Endodermal cell (in vitro differentiated cells): ENCODE data around the gene PSORS1C1. TPM values are rescaled to one million over a fixed set of nuclear protein-coding genes. Genes with fewer than 3 reads are reported as not detected.

Source experiments
- DNase-seq: peaks from one replicate; pipeline ENCODE4 v3.0.0-alpha.2; 2017
- H3K27ac ChIP-seq: 2 replicates; pipeline ENCODE4 v1.5.1; 2013; ENCODE audit warnings: mild to moderate bottlenecking, low read depth, low read length, moderate library complexity
- H3K27me3 ChIP-seq: 2 replicates; pipeline ENCODE4 v1.6.1; 2013; ENCODE audit warnings: mild to moderate bottlenecking, low read length, moderate library complexity; ENCODE audit not compliant: insufficient read depth, control insufficient read depth, poor library complexity, severe bottlenecking
- H3K36me3 ChIP-seq: 2 replicates; pipeline ENCODE4 v1.7.0; 2013; ENCODE audit warnings: mild to moderate bottlenecking, low read length, moderate library complexity; ENCODE audit not compliant: control insufficient read depth, insufficient read depth
- H3K4me1 ChIP-seq: one replicate; pipeline ENCODE4 v1.7.0; 2013; ENCODE audit warnings: low read length; ENCODE audit not compliant: control insufficient read depth, insufficient read depth
- H3K4me3 ChIP-seq: 2 replicates; pipeline ENCODE4 v1.5.1; 2013; ENCODE audit warnings: mild to moderate bottlenecking, low read length, moderate library complexity
- H3K9ac ChIP-seq: 2 replicates; pipeline ENCODE4 v1.6.1; 2013; ENCODE audit warnings: mild to moderate bottlenecking, low read length, moderate library complexity; ENCODE audit not compliant: poor library complexity, severe bottlenecking; ENCODE audit errors: extremely low read depth
- H3K9me3 ChIP-seq: 2 replicates; pipeline ENCODE4 v1.6.1; 2013; ENCODE audit warnings: mild to moderate bottlenecking, low read length, moderate library complexity; ENCODE audit not compliant: control insufficient read depth
- H3K27ac Mint-ChIP-seq: 2 replicates; pipeline ENCODE4 v1.8.0; 2020; ENCODE audit warnings: mixed read lengths
- H3K27me3 Mint-ChIP-seq: 2 replicates; pipeline ENCODE4 v1.8.0; 2021; ENCODE audit warnings: mild to moderate bottlenecking, mixed read lengths; ENCODE audit not compliant: insufficient read depth
- H3K36me3 Mint-ChIP-seq: 2 replicates; pipeline ENCODE4 v1.8.0; 2020; ENCODE audit warnings: low read depth, mixed read lengths
- H3K4me1 Mint-ChIP-seq: 2 replicates; pipeline ENCODE4 v1.8.0; 2020; ENCODE audit warnings: mixed read lengths
- H3K4me3 Mint-ChIP-seq: 2 replicates; pipeline ENCODE4 v1.8.0; 2020; ENCODE audit warnings: mild to moderate bottlenecking, moderate library complexity, mixed read lengths
- H3K9me3 Mint-ChIP-seq: 2 replicates; pipeline ENCODE4 v1.8.0; 2020; ENCODE audit warnings: mild to moderate bottlenecking, mixed read lengths
- WGBS, 2 experiments: methylation state at CpG; one replicate each; pipeline versions ENCODE4 v1.1.5 to v1.1.7; 2013; ENCODE audit warnings: missing lambda C conversion rate in 2 of 2, mixed read lengths in 1 of 2; ENCODE audit not compliant: insufficient coverage in 1 of 2, insufficient read length in 1 of 2; 5-methylcytosine and 5-hydroxymethylcytosine counted together
- total RNA-seq, 2 donors: library from RNA; stranded (reverse); fragmentation: NEBNext Ultra II Directional in 1 of 2; extraction: Animal tissue kit (Norgen Biotek cat#: 25700) in 1 of 2; gene quantifications; 2 replicates in 1 of 2; 3 replicates in 1 of 2; pipeline ENCODE4 v1.2.1, GENCODE V29; 2021
- TF ChIP-seq, protein P1 (sequence below): fragments of 200-600 bp; sonication (generic); conservative IDR thresholded peaks from 2 replicates; pipeline ENCODE4 v1.5.0; 2021; ENCODE audit warnings: antibody characterized with exemption, mild to moderate bottlenecking

The PSORS1C1 gene
- total RNA-seq, 2 donors from 2014 or later = 1.1 to 1.2 TPM

DNA sequence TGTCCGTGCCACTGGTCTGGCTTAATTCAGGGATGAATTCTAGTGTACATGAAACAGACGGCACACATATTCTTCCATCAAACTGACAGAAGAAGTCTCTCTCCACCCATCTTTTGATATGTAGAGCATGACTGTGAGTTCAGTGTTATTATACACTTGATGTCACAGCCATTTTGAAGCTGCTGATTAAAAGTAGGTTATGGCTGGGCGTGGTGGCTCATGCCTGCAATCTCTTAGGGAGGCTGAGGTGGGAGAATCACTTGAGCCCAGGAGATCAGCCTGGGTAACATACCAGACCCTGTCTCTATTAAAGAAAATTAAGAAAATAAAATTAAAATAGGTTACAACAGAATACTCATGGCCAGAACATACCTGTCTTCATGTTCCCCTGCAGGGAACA is 22.9 kb upstream of the PSORS1C1 start:
- Histone ChIP-seq H3K9ac (no peak overlapping the region), H3K9me3 (no peaks in the 10 kb centered on the region), H3K4me1 (peaks cover 7% of the 10 kb centered on the region), H3K4me3 (no peak overlapping the region), H3K27ac (no peak overlapping the region), H3K36me3 (no peaks in the 10 kb centered on the region), H3K27me3 (no peaks in the 10 kb centered on the region)
- Mint-ChIP-seq H3K27me3 (no peaks in the 10 kb centered on the region), H3K36me3 (no peaks in the 10 kb centered on the region), H3K9me3 (no peaks in the 10 kb centered on the region), H3K4me1 (peaks cover 9% of the 10 kb centered on the region), H3K27ac (no peak overlapping the region), H3K4me3 (no peak overlapping the region)
- 45 to 61% methylated on average over 2 to 3 of the region's 3 CpGs for WGBS, 2 experiments
- no peak for DNase-seq
- TF ChIP-seq, protein P1, sequence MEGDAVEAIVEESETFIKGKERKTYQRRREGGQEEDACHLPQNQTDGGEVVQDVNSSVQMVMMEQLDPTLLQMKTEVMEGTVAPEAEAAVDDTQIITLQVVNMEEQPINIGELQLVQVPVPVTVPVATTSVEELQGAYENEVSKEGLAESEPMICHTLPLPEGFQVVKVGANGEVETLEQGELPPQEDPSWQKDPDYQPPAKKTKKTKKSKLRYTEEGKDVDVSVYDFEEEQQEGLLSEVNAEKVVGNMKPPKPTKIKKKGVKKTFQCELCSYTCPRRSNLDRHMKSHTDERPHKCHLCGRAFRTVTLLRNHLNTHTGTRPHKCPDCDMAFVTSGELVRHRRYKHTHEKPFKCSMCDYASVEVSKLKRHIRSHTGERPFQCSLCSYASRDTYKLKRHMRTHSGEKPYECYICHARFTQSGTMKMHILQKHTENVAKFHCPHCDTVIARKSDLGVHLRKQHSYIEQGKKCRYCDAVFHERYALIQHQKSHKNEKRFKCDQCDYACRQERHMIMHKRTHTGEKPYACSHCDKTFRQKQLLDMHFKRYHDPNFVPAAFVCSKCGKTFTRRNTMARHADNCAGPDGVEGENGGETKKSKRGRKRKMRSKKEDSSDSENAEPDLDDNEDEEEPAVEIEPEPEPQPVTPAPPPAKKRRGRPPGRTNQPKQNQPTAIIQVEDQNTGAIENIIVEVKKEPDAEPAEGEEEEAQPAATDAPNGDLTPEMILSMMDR = no peak

DNA sequence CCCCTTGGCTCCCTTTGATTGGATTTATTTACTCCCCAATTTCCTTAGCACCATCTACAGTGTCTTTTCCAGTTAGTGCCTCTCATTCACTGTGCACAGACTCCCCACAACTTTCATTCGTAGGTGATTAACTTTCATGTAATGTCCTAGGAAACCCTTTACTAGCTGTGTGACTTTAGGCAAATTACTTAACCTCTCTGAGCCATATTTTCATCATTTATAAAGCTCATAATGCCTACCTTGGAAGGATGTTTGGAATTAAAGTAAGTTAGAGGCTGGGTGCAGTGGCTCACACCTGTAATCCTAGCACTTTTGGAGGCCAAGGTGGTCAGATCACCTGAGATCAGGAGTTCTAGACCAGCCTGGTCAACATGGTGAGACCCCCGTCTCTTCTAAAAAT is 22.4 kb upstream of the PSORS1C1 start:
- Mint-ChIP-seq H3K4me1 (peaks cover 4% of the 10 kb centered on the region), H3K36me3 (no peaks in the 10 kb centered on the region), H3K27me3 (no peaks in the 10 kb centered on the region), H3K27ac (no peak overlapping the region), H3K9me3 (no peaks in the 10 kb centered on the region), H3K4me3 (no peak overlapping the region)
- H3K9ac ChIP-seq = no peak overlapping the region
- peaks cover 2% of the 10 kb centered on the region for H3K4me1 ChIP-seq
- no peak for DNase-seq
- H3K9me3 ChIP-seq = no peaks in the 10 kb centered on the region
- no peaks in the 10 kb centered on the region for H3K36me3 ChIP-seq
- 96 to 100% methylated on average over 2 of the region's 2 CpGs for WGBS, 2 experiments
- TF ChIP-seq, protein P1 = no peak
- no peaks in the 10 kb centered on the region for H3K27me3 ChIP-seq
- H3K4me3 ChIP-seq = no peak overlapping the region
- H3K27ac ChIP-seq = no peak overlapping the region

DNA sequence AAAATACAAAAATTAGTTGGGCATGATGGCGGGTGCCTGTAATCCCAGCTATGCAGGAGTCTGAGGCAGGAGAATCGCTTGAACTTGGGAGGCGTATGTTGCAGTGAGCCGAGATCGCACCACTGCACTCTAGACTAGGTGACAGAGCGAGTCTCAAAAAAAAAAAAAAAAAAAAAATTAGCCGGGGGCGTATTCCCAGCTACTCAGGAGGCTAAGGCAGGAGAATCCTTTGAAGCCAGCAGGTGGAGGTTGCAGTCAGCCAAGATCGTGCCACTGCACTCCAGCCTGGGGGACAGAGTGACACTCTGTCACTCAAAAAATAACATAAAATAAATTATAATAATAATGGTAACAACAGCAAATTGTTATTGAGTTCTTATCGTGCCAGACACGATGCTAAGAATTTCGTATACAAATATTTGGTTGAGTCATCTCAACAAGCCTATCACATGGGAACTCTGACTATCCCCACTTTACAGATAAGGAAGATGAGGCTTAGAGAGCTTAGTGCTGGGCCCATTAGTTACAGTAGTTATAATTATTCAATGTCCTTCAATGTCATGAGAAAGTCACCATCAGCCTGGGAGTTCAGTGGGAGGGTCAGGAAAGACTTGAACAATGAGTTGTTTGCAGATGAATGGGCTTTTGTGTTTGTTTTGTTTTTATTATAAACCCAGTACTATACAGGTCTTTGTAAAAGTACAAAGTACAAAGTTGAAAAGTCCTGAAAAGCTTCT is 21.7 kb upstream of the PSORS1C1 start:
- no peak overlapping the region for H3K9ac ChIP-seq
- Mint-ChIP-seq H3K4me3 (no peak overlapping the region), H3K27ac (no peak overlapping the region), H3K36me3 (no peaks in the 10 kb centered on the region), H3K4me1 (peaks cover 3% of the 10 kb centered on the region), H3K9me3 (no peaks in the 10 kb centered on the region), H3K27me3 (no peaks in the 10 kb centered on the region)
- H3K9me3 ChIP-seq = no peaks in the 10 kb centered on the region
- 91 to 95% methylated on average over 8 to 12 of the region's 12 CpGs for WGBS, 2 experiments
- no peak overlapping the region for H3K4me3 ChIP-seq
- DNase-seq = no peak
- TF ChIP-seq, protein P1 = no peak
- H3K27ac ChIP-seq = no peak overlapping the region
- H3K36me3 ChIP-seq = no peaks in the 10 kb centered on the region
- H3K4me1 ChIP-seq = no peaks in the 10 kb centered on the region
- H3K27me3 ChIP-seq = no peaks in the 10 kb centered on the region
